Sciatic nerve (tissue), 2 donors: ENCODE results near the gene PLOD1. TPM values are rescaled to one million over a fixed set of nuclear protein-coding genes. Genes with fewer than 3 reads are reported as not detected.
A peak's percentile ranks its signal among the peaks of the same experiment; 100 is the strongest.
"Not testable (repeated sequence)": the region's sequence is repeated elsewhere in the genome, so short reads cannot be mapped to it uniquely, and the experiment has no call there.

ENCODE experiments used
- ATAC-seq: fragments of 200-7000 bp; cut with Tn5 transposase; one replicate; pipeline ENCODE4 v1.9.1; 2020; ENCODE audit warnings: mild to moderate bottlenecking, moderate library complexity
- DNase-seq: peaks from one replicate; pipeline ENCODE4 v3.0.0-alpha.2; 2020; ENCODE audit warnings: low spot score
- intact Hi-C: fragments of 100-400 bp; cut with DNase I; formaldehyde crosslinking; loops from one replicate; pipeline ENCODE4 v1.14.2; 2022
- total RNA-seq: library from RNA; stranded (reverse); fragmentation: NEBNext Ultra II Directional; extraction: Animal tissue kit (Norgen Biotek cat#: 25700); gene quantifications from one replicate; pipeline ENCODE4 v1.2.1, GENCODE V29; 2021
- donor health status: DM: no; HTN: no; CAD: no.
- donor health status: DM: no; HTN: no; CAD: no.

The PLOD1 gene
- total RNA-seq, 1 donor from 2014 or later, result 60.7 TPM

- intact Hi-C loops, result no loop called here
- ATAC-seq (no peak), DNase-seq (no peak)
Measured at GRCh38 chr1:11989669-11990068, 55.2 kb downstream of the PLOD1 start.

GRCh38 chr1:11990303-11991032 is 56.0 kb downstream of the PLOD1 start:
- ATAC-seq (peak; percentile 48), DNase-seq (no peak)
- intact Hi-C loops, result no loop called here

- no peak for ATAC-seq
- no peak for DNase-seq
- intact Hi-C loops, result no loop called here
Measured at GRCh38 chr1:11991969-11992676, 57.6 kb downstream of the PLOD1 start.

- intact Hi-C loops, result no loop called here
- ATAC-seq, result no peak
- no peak for DNase-seq
Measured at GRCh38 chr1:11997081-11997850, 62.7 kb downstream of the PLOD1 start.

- DNase-seq (no peak), ATAC-seq (no peak)
- intact Hi-C loops, result no loop called here
Measured at GRCh38 chr1:11998636-11999035, 64.1 kb downstream of the PLOD1 start.

- ATAC-seq, result no peak
- intact Hi-C loops, result no loop called here
- DNase-seq, result no peak
Measured at GRCh38 chr1:11999236-11999635, 64.7 kb downstream of the PLOD1 start.

GRCh38 chr1:12001249-12001917 is 66.9 kb downstream of the PLOD1 start:
- DNase-seq (no peak), ATAC-seq (no peak)
- intact Hi-C loops, result no loop called here

- peak; percentile 32 for ATAC-seq
- intact Hi-C loops, result no loop called here
- DNase-seq, result no peak
Measured at GRCh38 chr1:12001996-12002493, 67.5 kb downstream of the PLOD1 start.

GRCh38 chr1:12003762-12004161 is 69.2 kb downstream of the PLOD1 start:
- intact Hi-C loops, result no loop called here
- no peak for DNase-seq
- no peak for ATAC-seq

GRCh38 chr1:12005488-12006166 is 71.1 kb downstream of the PLOD1 start:
- ATAC-seq (no peak), DNase-seq (no peak)
- intact Hi-C loops, result no loop called here

GRCh38 chr1:12006167-12006921 is 71.8 kb downstream of the PLOD1 start:
- intact Hi-C loops, result no loop called here
- ATAC-seq, result no peak
- no peak for DNase-seq

- ATAC-seq, result no peak
Measured at GRCh38 chr1:12007204-12007603, 72.7 kb downstream of the PLOD1 start.

GRCh38 chr1:12008355-12008754 is 73.8 kb downstream of the PLOD1 start:
- ATAC-seq, DNase-seq, intact Hi-C loops: not testable (repeated sequence)

More at GRCh38 chr1:12007204-12007603, 72.7 kb downstream of the PLOD1 start:
- intact Hi-C loops, result no loop called here
- DNase-seq, result no peak

- DNase-seq, result no peak
- intact Hi-C loops, result no loop called here
- no peak for ATAC-seq
Measured at GRCh38 chr1:12009318-12009947, 74.9 kb downstream of the PLOD1 start.

- intact Hi-C loops, result no loop called here
Measured at GRCh38 chr1:12010746-12011570, 76.4 kb downstream of the PLOD1 start.

GRCh38 chr1:12011998-12012397 is 77.5 kb downstream of the PLOD1 start:
- DNase-seq (no peak), ATAC-seq (no peak)
- intact Hi-C loops, result no loop called here

More at GRCh38 chr1:12010746-12011570, 76.4 kb downstream of the PLOD1 start:
- no peak for DNase-seq
- ATAC-seq, result no peak
